Epithelial cell of proximal tubule (primary cell): ENCODE data around the gene PTGER3. TPM values are rescaled to one million over a fixed set of nuclear protein-coding genes. Genes with fewer than 3 reads are reported as not detected.

ENCODE experiments used
- DNase-seq: peaks from one replicate; pipeline ENCODE4 v3.0.0-alpha.2; 2011; ENCODE audit warnings: low read depth
- H3K4me3 ChIP-seq: 2 replicates; pipeline ENCODE4 v1.5.1; 2011; ENCODE audit warnings: low read depth, mild to moderate bottlenecking, low read length
- CTCF ChIP-seq: conservative IDR thresholded peaks from 2 replicates; pipeline ENCODE4 v1.5.1; 2012; ENCODE audit warnings: low read depth, mild to moderate bottlenecking, low read length
- total RNA-seq: library from RNA; depleted of rRNA; stranded (reverse); fragments of >200 nt; gene quantifications from 2 replicates; pipeline ENCODE4 v1.2.3, GENCODE V29; 2015

The PTGER3 gene
- total RNA-seq, 1 donor from 2014 or later = 0.75 TPM

GRCh38 chr1:71031426-71031825 is 16.2 kb downstream of the PTGER3 start:
- TF ChIP-seq CTCF = no peak
- no peak overlapping the region for H3K4me3 ChIP-seq
- DNase-seq = no peak

DNA sequence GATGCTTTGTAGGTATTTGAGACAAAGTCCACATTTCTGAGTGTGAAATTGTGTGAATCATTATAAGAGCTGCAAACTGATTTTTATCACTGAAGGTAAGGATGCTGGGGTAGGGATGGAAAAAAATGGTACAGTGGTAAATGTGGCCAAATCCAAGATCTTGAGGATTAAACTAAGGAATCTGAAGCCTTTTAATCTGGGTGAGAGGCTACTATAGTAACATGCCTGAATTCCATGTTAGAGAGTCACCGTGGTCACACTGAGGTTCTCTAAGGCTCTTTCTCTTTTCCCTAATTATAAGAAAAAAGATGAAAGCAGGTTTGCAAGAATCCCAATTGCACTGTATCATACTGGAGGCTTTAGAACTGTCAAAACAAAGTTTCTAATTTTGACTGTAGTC is 17.6 kb downstream of the PTGER3 start:
- no peak for TF ChIP-seq CTCF
- no peak overlapping the region for H3K4me3 ChIP-seq
- no peak for DNase-seq

DNA sequence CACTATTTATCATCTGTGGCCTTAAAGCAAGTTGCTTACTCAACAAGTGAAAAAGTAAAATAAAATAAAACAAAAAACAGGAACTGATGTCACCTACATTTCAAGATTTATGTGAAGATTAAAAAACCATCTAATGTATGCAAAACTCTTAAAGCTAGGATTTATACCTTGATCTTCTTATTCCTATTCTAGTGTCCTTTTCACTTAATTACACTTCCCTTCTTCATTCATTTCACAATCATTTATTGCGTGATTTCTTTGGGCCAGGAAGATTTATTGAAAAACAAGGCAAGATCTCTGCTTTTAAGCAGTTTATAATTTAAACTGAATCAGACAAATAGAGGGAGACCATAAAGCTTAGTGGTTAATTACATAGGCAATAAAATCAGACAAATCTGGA is 18.6 kb downstream of the PTGER3 start:
- no peak overlapping the region for H3K4me3 ChIP-seq
- no peak for TF ChIP-seq CTCF
- DNase-seq = no peak

DNA sequence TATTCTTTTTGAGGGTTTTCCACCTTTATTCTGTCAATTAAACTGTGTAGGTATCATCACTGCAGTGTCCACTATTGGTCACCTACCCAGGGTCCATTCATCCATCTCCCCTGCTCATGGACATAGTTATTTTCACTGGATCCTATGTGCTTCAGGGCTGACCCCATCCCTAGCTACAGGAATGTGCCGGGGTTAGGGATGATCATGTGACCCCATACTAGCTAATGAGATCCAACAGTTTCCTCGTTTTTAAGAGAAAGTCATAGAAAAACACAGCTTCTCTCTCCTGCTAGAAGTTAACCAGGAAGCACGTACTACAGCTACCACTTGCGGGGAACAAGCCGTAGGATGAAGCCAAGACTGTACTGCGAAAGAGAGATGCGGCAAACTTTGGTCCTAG is 19.6 kb downstream of the PTGER3 start:
- DNase-seq = no peak
- no peak overlapping the region for H3K4me3 ChIP-seq
- TF ChIP-seq CTCF = no peak

DNA sequence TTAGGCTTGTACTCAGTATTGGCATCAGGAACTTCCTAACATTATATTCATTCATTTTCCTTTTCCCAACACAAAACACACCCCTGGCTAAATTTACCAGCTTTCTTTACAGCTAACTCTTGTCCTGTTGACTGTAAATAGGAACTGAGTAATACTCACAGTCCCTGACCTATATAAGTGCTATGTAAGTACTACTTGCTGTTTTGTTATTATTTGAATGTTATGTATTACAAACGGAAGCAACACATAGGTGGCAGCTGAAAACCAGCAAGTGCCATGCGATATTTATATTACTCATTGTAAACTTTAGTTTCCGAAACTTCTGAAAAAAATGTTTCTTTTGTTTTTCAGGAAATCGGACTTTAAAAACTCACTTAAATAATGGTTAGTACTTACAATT is 21.5 kb downstream of the PTGER3 start:
- no peak overlapping the region for H3K4me3 ChIP-seq
- no peak for TF ChIP-seq CTCF

GRCh38 chr1:71023515-71023914 is 24.1 kb downstream of the PTGER3 start:
- H3K4me3 ChIP-seq = no peak overlapping the region
- TF ChIP-seq CTCF = no peak
- no peak for DNase-seq

More for the DNA sequence above, 21.5 kb downstream of the PTGER3 start:
- no peak for DNase-seq

- no peak for TF ChIP-seq CTCF
- DNase-seq = no peak
- H3K4me3 ChIP-seq = no peak overlapping the region
Observed at GRCh38 chr1:71019233-71019969, 28.2 kb downstream of the PTGER3 start.
